ENCODE results near the gene WDR11.

WDR11 gene, protein sequence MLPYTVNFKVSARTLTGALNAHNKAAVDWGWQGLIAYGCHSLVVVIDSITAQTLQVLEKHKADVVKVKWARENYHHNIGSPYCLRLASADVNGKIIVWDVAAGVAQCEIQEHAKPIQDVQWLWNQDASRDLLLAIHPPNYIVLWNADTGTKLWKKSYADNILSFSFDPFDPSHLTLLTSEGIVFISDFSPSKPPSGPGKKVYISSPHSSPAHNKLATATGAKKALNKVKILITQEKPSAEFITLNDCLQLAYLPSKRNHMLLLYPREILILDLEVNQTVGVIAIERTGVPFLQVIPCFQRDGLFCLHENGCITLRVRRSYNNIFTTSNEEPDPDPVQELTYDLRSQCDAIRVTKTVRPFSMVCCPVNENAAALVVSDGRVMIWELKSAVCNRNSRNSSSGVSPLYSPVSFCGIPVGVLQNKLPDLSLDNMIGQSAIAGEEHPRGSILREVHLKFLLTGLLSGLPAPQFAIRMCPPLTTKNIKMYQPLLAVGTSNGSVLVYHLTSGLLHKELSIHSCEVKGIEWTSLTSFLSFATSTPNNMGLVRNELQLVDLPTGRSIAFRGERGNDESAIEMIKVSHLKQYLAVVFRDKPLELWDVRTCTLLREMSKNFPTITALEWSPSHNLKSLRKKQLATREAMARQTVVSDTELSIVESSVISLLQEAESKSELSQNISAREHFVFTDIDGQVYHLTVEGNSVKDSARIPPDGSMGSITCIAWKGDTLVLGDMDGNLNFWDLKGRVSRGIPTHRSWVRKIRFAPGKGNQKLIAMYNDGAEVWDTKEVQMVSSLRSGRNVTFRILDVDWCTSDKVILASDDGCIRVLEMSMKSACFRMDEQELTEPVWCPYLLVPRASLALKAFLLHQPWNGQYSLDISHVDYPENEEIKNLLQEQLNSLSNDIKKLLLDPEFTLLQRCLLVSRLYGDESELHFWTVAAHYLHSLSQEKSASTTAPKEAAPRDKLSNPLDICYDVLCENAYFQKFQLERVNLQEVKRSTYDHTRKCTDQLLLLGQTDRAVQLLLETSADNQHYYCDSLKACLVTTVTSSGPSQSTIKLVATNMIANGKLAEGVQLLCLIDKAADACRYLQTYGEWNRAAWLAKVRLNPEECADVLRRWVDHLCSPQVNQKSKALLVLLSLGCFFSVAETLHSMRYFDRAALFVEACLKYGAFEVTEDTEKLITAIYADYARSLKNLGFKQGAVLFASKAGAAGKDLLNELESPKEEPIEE

DNA sequence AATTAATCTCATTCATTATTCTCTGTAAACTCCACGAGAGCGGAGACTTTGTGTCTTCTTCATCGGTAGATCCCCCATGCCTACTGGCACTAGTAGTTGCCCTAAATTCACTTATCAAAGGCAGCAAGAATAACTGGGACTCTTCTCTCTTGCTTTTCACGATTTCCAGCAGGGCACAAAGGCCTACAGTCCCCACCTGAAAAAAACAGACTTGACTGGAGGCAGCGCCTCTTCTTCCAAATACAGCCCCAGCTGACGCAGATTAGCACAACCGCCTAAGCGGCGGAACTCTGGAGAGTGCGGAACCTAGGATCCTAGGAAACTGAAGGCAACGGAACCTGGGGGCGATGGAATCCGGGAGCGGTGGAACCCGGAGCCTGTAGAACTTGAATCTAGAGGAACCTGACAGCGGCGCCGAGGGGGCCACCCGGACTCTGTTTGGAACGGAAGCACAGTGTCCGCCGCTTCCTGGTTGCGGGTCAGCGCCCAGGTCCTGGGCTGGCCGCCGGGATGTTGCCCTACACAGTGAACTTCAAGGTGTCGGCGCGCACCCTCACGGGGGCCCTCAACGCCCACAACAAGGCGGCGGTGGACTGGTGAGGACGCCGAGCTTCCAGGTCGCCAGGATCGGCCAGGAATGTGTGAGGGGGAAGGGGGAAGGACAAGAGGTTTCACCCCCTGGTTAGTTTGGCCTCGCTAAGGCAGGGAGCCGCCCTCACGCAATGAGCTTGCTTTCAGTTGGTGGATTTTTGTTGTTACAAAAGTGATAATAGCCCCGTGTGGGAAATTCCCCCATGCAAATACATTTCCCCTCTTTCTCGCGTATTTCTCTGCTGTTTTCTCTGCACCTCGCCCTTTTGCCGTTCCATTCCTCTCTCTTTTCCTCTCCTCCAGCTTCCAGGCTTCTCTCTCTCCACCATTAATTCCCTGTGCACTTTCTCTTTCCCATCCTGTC lies at the start of gene WDR11:
TSS of gene WDR11 (plus strand) at position 452 of the 955 bp plus-strand sequence. CDS start at position 511, 59 bp downstream.
- DNase-seq = peak; percentile 53 to 93 (median 84)

DNA sequence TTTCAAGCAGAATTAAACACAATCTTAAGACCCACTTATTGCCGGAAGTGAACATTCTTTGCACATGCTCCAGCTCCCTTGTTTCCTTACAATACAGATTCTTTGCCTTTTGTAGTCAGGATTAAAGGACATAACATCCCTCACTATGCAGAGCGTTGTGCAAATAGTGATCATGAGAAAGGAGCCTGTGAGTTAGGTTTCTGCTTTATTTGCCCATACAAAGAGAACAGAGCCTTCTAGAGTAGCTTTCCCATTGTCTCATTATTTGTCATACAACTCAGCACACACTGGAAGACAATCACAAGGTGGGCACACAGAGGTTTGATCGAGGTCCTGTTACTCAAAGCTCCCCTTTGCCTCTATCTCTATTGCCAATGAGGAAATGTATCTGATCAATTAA lies 48.2 kb upstream of the WDR11 start:
- no peak for DNase-seq

DNA sequence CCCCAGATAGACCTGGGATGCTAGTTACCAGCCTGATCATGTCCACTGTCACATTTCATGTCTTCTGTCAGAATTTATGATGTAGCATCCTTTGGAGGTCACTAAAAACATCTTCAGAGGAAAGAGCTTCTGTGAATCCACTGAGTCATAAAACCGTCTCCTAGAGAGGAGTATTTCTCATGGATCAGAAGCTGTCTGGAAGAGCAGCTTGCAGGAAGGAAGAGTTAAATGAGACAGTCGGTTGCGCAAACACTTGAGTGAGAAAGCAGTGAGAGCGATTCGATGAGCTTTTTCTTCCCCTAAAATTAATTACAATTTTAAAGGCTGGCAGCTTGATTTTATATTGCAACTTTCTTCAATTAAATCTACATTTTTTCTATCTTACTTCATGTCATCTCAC lies 47.2 kb upstream of the WDR11 start:
- DNase-seq = no peak

DNA sequence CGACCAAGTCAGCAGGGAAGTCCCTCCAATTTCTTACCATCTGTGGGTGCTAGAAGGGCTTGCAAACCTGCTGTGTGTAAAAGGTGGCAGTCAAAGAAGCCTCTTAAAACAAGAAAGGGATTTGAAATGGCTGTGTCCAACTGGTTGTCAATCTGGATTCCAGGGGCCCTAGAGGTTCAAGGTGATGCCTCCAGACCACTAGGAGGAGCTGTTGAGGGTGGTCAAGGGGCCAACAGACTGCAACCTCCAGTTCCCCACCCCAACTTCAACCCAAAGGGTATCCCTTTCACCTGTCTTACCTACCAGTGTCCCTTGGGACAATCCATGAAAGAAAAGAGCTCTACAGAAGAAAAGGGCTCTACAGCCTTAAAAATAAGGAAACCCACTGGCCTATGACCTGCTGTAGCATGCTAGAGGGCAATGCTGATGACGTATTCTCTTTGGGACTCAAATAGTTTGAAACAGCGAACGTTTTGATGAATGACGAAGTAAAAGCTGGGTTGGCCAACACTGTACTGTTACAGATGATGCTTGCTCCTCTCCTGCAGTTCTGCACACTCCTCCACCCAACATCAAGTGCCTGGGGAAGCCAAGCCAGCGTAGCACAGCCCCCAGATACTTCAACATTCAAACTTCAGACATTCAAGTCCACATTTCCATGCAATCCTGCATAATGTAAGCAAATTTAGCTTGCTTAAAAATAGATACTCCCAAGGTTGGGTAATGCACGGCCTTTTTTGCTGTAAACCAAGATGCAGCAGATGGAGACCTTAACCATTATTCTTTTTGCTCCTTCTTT lies 45.9 kb upstream of the WDR11 start:
- DNase-seq = no peak

DNA sequence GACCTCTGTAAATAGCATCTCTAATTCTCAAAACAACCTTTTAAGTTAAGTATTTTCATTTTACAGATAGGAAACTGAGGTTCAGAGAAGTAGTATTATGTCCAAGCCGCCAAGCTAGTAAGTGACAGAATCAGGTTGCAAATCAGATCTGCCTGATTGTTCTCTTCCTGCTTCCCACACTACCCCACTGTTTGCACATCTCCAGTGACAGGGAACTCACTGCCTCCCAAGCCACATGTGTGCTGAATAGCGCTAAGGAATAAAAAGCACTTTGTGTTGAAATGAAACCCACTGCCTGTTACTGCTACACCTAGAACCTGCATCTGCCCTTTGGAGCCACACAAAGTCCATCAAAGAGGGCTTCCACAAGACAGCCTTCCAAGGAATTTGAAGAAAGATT lies 45.1 kb upstream of the WDR11 start:
- DNase-seq = no peak

DNA sequence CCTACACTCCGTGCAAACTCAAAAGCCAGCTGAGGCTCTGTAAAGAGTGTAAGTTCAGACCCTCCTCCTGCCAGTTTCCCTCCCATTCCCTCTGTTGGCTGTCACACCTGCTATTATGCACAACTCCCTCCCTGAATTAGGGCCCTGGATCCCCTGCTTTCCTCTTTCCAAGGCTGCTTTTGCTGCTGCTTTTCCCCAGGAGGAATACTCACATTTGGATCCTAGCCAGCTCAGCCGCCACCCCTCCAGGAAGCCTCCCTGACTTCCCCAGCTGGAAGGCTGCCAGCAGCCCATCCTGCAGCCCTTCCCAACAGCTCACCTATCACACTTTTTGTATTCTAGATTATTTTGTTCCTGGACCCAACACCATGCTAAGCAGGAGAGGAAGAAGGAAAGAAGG lies 40.9 kb upstream of the WDR11 start:
- DNase-seq = no peak

DNA sequence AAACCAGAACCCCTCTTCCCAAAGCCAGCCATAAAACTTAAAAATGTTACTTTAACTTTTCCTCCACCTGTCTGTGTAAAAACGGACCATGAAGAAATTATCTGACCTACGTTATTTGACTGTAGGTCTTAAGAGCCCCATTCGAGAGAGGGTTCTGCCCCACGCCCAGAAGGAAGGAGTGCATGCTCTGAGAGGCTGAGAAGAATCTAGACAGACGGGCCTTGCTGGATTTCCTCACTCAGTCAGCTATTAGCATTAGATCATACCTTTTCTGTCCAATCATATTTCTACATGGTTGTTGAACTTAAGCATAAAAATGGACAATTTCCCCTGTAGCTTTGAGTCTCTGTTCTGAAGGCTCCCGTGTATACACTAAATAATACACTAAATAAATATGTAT lies 38.1 kb upstream of the WDR11 start:
- DNase-seq = no peak

DNA sequence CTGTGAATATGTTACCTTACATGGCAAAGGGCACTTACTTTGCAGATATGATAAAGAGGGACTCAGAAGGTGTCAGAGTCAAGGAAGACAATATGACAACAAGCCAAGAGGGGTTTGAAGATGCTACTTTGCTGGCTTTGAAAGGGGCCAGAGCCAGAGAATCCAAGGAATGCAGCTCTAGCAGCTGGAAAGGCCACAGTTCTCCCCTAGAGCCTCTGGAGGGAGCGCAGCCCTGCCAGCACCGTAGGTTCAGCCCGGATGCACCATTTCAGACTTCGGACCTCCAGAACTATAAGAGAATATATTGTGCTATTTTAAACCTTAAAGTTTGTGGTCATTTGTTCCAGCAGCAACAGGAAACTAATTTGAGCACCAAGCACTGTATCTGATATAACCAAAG lies 32.9 kb upstream of the WDR11 start:
- DNase-seq = no peak

DNA sequence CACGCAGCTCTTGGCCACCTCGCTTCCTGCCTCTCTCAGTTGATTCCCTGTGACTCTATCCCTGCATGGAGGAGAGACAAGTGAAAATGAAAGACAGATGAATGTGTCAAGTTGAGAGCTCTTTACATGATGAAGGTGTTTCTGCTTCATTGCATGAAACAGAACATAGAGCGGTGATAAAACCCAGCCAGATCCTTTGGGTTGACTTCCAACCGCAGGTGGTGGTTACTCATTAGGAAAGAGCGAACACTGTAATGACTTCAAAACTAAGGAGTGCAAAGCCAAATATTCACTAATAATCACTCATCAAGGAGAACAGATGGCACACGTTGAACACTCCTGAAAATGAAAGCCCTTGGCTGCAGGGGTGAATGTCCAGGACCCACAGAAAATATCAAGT lies 31.8 kb upstream of the WDR11 start:
- DNase-seq = peak in 1 of 14 donors; percentile 35

DNA sequence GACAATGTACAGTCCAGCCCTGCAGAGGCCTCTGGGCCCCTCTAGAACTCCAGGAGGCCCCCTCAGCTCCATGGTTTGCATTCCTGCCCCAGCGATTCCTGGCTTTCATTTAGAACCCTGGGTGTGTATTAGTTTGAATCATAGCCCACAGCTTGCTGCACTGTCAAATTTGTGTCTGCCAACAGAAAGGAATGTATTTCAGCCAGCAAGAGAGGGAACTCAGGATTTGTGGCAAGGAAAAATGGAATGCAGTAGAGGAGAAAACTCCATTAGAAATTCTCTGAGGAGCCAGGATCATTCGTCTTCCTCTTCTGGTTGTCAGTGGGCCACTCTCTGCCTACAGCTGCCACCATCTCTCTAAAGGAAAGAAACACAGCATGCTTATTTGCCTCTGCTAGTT lies 27.9 kb upstream of the WDR11 start:
- DNase-seq = no peak

DNA sequence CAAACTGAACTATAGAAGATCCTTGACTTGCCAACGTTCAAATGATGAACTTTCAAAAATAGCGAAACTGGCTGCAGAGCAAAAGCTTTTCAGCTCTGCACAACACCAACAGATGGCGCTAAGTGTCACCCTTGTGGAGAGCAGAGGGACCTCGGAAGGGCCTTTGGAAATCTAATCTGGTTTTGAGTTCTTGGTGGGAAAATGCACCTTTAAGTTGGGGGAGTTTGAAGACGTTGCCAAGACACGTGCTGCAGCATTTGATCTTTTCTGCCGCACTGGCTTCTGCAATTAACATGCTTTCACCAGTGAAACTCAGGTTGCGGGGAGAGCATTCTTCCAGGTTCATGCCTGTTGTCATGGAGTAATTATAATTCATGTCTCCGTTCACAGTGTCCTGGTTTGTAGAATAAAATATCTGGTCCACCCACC lies 26.3 kb upstream of the WDR11 start:
- DNase-seq = peak in 2 of 14 donors; percentile 9 to 11

DNA sequence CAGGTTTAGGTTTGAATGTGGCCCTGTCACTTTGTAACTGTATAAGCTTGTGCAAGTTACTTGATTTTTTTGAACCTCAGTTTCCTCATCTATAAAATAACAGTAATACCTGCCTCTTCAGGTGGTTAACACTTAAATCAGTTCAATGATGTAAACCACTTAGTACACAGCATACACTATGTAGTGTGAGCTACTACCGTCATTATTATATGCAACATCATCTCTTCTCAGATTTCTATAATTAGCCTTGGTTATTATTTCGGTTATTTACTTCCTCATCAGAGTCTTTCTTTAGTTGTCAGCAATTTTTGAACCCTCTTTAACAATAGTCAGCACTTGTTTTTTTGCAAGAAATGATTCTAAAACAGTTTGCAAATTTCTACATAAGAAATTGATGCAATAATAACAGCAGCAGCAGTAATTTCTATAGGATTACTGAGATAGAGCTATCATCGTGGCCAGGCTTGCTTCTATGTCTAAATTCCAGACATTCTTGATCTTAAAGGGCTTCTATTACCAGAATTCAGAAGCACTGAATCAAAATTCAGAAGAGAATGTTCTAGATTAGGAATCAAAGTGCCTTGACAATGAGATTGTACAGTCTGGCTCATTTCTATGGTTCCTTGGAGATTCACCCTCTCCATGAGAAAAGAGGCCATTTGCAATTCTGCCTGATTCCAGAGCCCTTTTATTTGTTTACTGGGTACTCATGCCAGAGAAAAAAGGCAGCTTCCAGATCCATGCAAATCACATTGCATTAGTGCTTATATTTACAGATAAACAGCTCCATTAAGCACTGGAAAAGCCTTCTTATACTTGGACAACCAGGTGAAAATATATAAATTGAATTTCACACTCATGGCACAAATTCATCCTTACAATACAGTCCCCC lies 25.0 kb upstream of the WDR11 start:
- no peak for DNase-seq

DNA sequence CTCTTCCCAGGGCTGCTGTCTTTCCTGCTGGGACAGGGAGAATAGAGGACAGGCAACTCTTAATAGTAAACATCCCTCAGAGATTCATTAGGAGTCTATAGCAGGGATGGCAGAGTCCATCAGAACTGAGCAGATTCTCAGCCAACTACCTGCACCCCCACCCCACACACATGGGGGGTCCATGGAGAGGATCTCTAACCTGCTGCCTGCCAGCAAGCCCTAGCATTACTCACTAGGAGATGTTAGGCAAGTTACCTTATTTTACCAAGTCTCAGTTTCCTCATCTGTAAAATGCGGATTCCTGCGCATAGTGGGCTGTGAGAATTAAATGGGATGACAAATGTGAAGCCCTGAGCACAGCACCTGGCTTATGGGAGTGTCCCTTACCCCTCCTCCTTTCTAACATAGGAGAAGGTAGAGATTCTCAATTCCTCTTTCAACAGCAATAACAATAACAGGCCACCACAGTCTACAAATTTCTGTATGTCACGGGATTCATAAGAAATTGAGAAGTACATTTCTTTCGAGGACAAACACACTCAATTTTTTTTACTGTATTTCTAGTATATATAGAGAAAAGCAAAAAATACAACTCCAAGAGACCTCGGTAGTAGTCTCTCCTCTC lies 23.8 kb upstream of the WDR11 start:
- no peak for DNase-seq

DNA sequence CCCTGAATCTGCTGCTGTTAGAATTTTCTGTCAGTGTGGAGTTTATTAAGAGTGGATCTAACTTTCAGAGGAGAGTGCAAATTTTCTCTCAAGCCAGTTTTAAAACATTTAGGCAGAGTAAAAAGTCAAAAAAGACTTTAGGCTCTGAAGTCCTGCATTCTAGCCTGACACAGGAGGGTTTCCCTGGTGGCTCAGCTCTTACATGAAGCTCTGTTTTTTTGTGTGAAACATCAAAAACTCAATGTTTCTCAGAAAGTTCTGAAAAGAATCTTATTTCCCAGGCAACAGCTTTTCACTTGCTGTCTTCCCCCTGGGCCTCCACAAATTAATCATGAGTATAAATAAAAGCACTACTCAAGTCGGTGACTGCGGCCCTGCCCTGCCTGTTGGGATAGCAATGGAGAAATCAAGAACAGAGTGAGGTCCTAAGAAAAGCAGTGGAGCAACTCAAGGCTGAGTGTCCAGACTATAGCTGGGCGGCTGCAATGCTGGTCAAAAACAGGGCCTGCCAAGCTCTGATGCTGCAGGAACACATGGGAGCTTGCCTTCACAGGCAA lies 22.3 kb upstream of the WDR11 start:
- peak in 7 of 14 donors; percentile 22 to 64 (median 44) for DNase-seq

DNA sequence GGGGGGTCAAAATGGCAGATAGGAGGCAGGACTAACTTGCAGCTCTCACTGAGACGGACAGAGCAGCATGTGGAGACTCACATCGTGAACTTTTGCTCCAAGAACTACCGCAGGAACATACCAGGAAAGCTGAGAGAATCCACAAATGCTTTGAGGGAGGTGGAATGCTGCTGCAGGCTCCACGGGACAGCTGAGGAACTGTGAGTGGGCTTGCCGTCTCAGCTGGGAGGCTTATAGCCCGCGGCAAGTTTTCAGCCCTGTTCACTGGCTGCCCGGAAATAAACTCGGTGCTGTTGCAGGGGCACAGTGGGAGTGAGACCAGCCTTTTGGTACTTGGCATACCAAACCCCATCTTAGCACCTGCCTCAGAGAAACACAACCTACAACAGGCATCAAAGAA lies 19.1 kb upstream of the WDR11 start:
- DNase-seq = no peak

DNA sequence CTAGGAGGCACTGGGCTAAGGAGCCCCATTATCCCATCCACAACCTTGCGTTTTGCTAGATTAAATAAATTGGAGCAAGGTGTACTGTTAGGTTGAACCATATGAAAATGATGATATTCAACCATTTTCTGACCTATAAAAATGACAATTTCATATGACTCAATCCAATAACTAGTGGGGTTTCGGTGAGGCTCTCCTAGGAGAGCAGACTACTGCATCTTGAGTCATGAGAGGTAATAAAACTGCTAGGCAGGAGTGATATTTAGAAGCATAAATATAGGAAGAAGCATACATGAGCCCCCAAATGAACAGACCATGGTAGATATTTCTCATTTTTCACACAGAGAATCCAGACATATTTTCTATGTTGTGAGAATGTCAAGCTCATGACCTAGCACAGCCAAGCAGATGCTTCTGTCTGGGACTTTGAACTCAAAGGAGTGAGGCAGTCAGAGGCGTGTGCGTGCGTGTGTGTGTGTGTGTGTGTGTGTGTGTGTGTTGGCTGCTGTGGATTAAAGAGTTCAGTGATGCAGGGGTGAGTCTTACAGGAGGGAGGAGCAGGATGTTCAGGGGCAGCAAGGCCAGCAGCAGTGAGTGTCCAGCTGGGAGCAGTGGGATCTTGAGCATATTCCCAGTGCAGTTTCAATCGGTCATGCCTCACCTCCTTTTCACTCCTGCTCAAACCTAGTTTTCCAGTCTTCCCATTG lies 17.8 kb upstream of the WDR11 start:
- DNase-seq = no peak

DNA sequence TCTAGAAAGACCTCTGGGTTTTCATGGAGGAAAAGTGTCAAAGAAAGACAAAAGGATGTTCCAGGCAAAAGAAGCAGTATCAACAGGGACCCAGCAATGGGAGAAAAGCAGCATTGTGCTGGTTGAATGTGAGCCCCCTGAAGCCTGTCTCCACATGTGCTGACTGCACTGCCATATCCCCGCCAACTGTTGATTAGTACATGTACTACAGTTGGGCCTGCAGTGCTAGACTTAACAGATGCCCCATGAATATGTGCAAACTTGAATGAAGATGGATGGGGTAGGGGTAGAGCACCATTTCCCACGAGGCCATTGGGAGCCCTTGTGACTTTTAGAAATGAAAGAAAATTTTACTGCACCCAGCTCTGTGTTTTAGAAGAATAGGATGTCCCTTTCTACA lies 15.6 kb upstream of the WDR11 start:
- DNase-seq = no peak

DNA sequence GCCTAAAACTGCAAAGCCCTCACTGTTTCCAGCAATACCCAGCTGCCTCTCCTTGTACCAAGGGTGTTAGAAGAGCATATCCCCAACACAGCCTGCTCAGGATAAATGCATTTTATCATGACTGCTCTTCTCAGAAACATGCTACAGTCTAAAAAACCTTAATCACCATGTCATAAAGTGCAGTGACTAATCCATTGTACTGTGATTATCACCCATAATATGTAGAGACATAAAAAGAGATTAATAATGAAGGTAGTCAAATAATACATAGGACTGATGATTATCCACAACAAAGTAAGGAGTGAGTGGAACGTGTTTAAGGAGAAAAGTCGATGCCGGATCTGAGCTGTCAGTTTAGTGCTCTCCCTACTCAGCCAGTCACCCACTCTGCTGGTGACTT lies 12.2 kb upstream of the WDR11 start:
- no peak for DNase-seq
